Activated CD4-positive, alpha-beta memory T cell treated with anti-CD3 and anti-CD28 coated beads for 36 hours (primary cell): ENCODE results near the gene POMT2. TPM values are rescaled to one million over a fixed set of nuclear protein-coding genes. Genes with fewer than 3 reads are reported as not detected.

Experiments used
- CTCF ChIA-PET: fragments of 350-600 bp; sonication (Branson Sonifier 250); formaldehyde crosslinking; loops from one replicate; lab custom pipeline; 2021; ENCODE audit warnings: antibody characterized with exemption, inconsistent platforms; lab: Charles Lee
- POLR2A ChIA-PET: fragments of 350-600 bp; sonication (Branson Sonifier 250); formaldehyde crosslinking; loops from one replicate; lab custom pipeline; 2021; ENCODE audit warnings: antibody characterized with exemption; lab: Charles Lee
- DNase-seq: peaks from one replicate; pipeline ENCODE4 v3.0.0-alpha.2; 2020
- H3K27ac Mint-ChIP-seq: one replicate; pipeline ENCODE4 v1.8.0; 2021; ENCODE audit warnings: mixed read lengths
- H3K27me3 Mint-ChIP-seq: one replicate; pipeline ENCODE4 v1.8.0; 2021; ENCODE audit warnings: mixed read lengths
- H3K36me3 Mint-ChIP-seq: one replicate; pipeline ENCODE4 v1.8.0; 2021; ENCODE audit warnings: mixed read lengths
- H3K4me1 Mint-ChIP-seq: one replicate; pipeline ENCODE4 v1.8.0; 2021; ENCODE audit warnings: low read depth, mixed read lengths
- H3K4me3 Mint-ChIP-seq: one replicate; pipeline ENCODE4 v1.8.0; 2021; ENCODE audit warnings: mild to moderate bottlenecking, mixed read lengths
- H3K9me3 Mint-ChIP-seq: one replicate; pipeline ENCODE4 v1.8.0; 2021; ENCODE audit warnings: mixed read lengths
- intact Hi-C: fragments of 100-400 bp; cut with micrococcal nuclease; formaldehyde crosslinking; loops from one replicate; pipeline ENCODE4 v1.15.1; 2023
- microRNA-seq: library from miRNA; unstranded; fragments of <30 nt; microRNA quantifications from one replicate; pipeline ENCODE4 v1.2.0, GENCODE V29; 2022; ENCODE audit warnings: borderline number of aligned reads, borderline microRNAs expressed, borderline replicate concordance
- total RNA-seq, 2 experiments: library from RNA; stranded (reverse); gene quantifications; one replicate each; pipeline ENCODE4 v1.2.3, GENCODE V29; 2021

Gene POMT2
- total RNA-seq, 2 experiments from 2014 or later, result 12.9 to 13.1 TPM

DNA sequence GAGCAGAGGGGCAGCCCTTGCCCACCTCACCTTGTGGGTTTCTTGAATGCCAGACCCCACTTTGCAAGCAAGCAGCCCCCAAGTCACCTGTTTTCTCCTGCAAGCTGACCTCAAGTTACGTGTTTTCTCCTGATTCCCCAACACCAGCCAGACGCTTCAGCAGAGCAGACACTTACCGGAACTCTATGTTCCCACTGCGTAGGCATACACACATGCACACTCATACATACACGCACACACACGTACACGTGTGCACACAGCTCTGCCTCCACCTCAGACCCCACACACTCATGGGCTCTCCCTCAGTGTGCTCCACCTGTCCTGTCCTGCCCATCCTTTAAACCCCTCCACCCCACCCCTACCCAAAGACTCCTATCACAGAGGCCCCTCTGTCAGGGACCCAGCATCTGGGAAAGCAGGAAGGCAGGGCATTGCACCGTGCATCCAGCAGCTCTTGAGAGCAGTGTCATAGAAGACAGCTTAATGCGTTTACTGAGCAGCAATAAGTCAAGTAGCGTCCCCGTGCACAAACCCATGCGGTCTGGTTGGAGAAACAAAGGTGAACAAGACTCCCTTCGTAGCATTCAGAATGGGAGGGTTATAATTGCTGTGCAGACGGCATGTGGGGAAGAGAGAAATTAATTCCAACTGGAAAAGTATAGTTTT is 94.7 kb downstream of the POMT2 start:
- POLR2A ChIA-PET, result no interaction called here
- no peak overlapping the region for H3K4me3 Mint-ChIP-seq
- no peaks in the 10 kb centered on the region for H3K4me1 Mint-ChIP-seq
- peaks cover 2% of the 10 kb centered on the region for H3K9me3 Mint-ChIP-seq
- intact Hi-C loops, result no loop called here
- no peak for DNase-seq
- CTCF ChIA-PET, result interaction anchor here (1.2 kb wide), 1 partner anchor 12 kb away, joined by 4 read pairs; no protein-coding TSS in a partner anchor
- H3K36me3 Mint-ChIP-seq, result no peaks in the 10 kb centered on the region
- no peaks in the 10 kb centered on the region for H3K27me3 Mint-ChIP-seq
- no peak overlapping the region for H3K27ac Mint-ChIP-seq

- H3K4me1 Mint-ChIP-seq, result no peaks in the 10 kb centered on the region
- POLR2A ChIA-PET, result no interaction called here
- DNase-seq, result no peak
- H3K27ac Mint-ChIP-seq, result no peak overlapping the region
- no peaks in the 10 kb centered on the region for H3K36me3 Mint-ChIP-seq
- no peaks in the 10 kb centered on the region for H3K9me3 Mint-ChIP-seq
- H3K27me3 Mint-ChIP-seq, result no peaks in the 10 kb centered on the region
- intact Hi-C loops, result no loop called here
- CTCF ChIA-PET, result interaction anchor here (1.2 kb wide), 1 partner anchor 12 kb away, joined by 4 read pairs; no protein-coding TSS in a partner anchor
- H3K4me3 Mint-ChIP-seq, result no peak overlapping the region
Observed at GRCh38 chr14:77225254-77225653, 95.4 kb downstream of the POMT2 start.

Small RNA genes lying within 50 kb of the gene (microRNA-seq; reads per million reads assigned to microRNA genes)
- gene MIR1260A, result not detected

Other genes with a start within 250 kb of the POMT2 start
- gene CIPC, start 222.6 kb downstream of the POMT2 start, total RNA-seq, result 1 to 10 TPM; 7.3 to 7.5 TPM
- not detected for gene ZDHHC22, start 179.1 kb downstream of the POMT2 start, total RNA-seq
- 1 to 10 TPM in 1 of 2 experiments, under 1 TPM in 1; 0.80 to 1.7 TPM for gene TMEM63C, start 139.1 kb downstream of the POMT2 start, total RNA-seq
- not detected for gene NGB, start 49.7 kb downstream of the POMT2 start, total RNA-seq
- 10 to 100 TPM; 23.1 to 24.4 TPM for gene GSTZ1, start 153 bp upstream of the POMT2 start, total RNA-seq
- 10 to 100 TPM; 26.9 to 27.8 TPM for gene TMED8, start 56.2 kb upstream of the POMT2 start, total RNA-seq
- under 1 TPM in 1 of 2 experiments, not detected in 1; 0.38 TPM for gene SAMD15, start 56.5 kb upstream of the POMT2 start, total RNA-seq
- under 1 TPM; 0.59 to 0.65 TPM for gene NOXRED1, start 102.6 kb upstream of the POMT2 start, total RNA-seq
- 10 to 100 TPM; 14.9 to 16.8 TPM for gene VIPAS39, start 136.7 kb upstream of the POMT2 start, total RNA-seq
- 100 to 1,000 TPM; 253 to 269 TPM for gene AHSA1, start 137.2 kb upstream of the POMT2 start, total RNA-seq
- gene ISM2, start 177.9 kb upstream of the POMT2 start, total RNA-seq, result not detected